Caco-2 (cell line): Measurements from ENCODE around the gene ADAMTS8. TPM values are rescaled to one million over a fixed set of nuclear protein-coding genes. Genes with fewer than 3 reads are reported as not detected.
"Not testable (repeated sequence)": the region's sequence is repeated elsewhere in the genome, so short reads cannot be mapped to it uniquely, and the experiment has no call there.

ENCODE experiments used
- BruUV-seq: library from RNA; stranded (reverse); fragments of 400-500 nt; replicated peaks from 2 replicates; lab custom pipeline; 2021; lab: Mats Ljungman, UMichigan
- CTCF ChIA-PET: fragments of 300-600 bp; sonication (Branson Sonifier 250); formaldehyde crosslinking; loops from one replicate; lab custom pipeline; 2022; ENCODE audit warnings: antibody characterized with exemption; lab: Charles Lee
- POLR2A ChIA-PET: fragments of 300-600 bp; sonication (Branson Sonifier 250); formaldehyde crosslinking; loops from one replicate; lab custom pipeline; 2022; ENCODE audit warnings: antibody characterized with exemption; lab: Charles Lee
- DNase-seq, 2 experiments: peaks; one replicate each; pipeline versions ENCODE4 v3.0.0 to v3.0.0-alpha.2; 2020 to 2022
- H3K27me3 ChIP-seq: replicated peaks from 2 replicates; pipeline ENCODE4 v1.6.0; 2011; ENCODE audit warnings: low read length; ENCODE audit not compliant: control insufficient read depth, insufficient read depth
- H3K36me3 ChIP-seq: 2 replicates; pipeline ENCODE4 v1.5.1; 2011; ENCODE audit warnings: low read length; ENCODE audit not compliant: control insufficient read depth, insufficient read depth
- H3K4me1 ChIP-seq: fragments of 250-450 bp; sonication (Bioruptor Pico); 2 replicates; pipeline ENCODE4 v1.5.1; 2020; ENCODE audit warnings: mild to moderate bottlenecking
- H3K4me3 ChIP-seq: 2 replicates; pipeline ENCODE4 v1.5.1; 2011; ENCODE audit warnings: low read depth, mild to moderate bottlenecking, control low read depth, low read length
- H3K9me3 ChIP-seq: fragments of 250-450 bp; sonication (Bioruptor Pico); 2 replicates; pipeline ENCODE4 v1.5.1; 2020; ENCODE audit warnings: mild to moderate bottlenecking, moderate library complexity
- H3K27ac Mint-ChIP-seq: one replicate; pipeline ENCODE4 v1.8.0; 2022; ENCODE audit warnings: mixed read lengths; ENCODE audit not compliant: unreplicated experiment
- H3K27me3 Mint-ChIP-seq: one replicate; pipeline ENCODE4 v1.8.0; 2022; ENCODE audit warnings: mixed read lengths; ENCODE audit not compliant: insufficient read depth, unreplicated experiment
- H3K36me3 Mint-ChIP-seq: one replicate; pipeline ENCODE4 v1.8.0; 2022; ENCODE audit warnings: mild to moderate bottlenecking, mixed read lengths; ENCODE audit not compliant: insufficient read depth, unreplicated experiment
- H3K4me1 Mint-ChIP-seq: one replicate; pipeline ENCODE4 v1.8.0; 2022; ENCODE audit warnings: low read depth, mixed read lengths; ENCODE audit not compliant: unreplicated experiment
- H3K4me3 Mint-ChIP-seq: one replicate; pipeline ENCODE4 v1.8.0; 2022; ENCODE audit warnings: mild to moderate bottlenecking, moderate library complexity, mixed read lengths; ENCODE audit not compliant: unreplicated experiment
- H3K9me3 Mint-ChIP-seq: one replicate; pipeline ENCODE4 v1.8.0; 2022; ENCODE audit warnings: mixed read lengths; ENCODE audit not compliant: unreplicated experiment
- CTCF ChIP-seq, 2 experiments: fragments of 200-600 bp in 1 of 2; IDR thresholded peaks; 1 replicate in 1 of 2; 2 replicates in 1 of 2; pipeline versions ENCODE4 v1.5.1 to v1.8.0; 2011 to 2022; ENCODE audit warnings: antibody characterized with exemption in 1 of 2, control low read depth in 1 of 2, inconsistent platforms in 1 of 2, low read depth in 1 of 2, low read length in 1 of 2, mild to moderate bottlenecking in 1 of 2, moderate library complexity in 1 of 2; ENCODE audit not compliant: insufficient read depth in 1 of 2, severe bottlenecking in 1 of 2, unreplicated experiment in 1 of 2
- intact Hi-C: fragments of 100-400 bp; cut with micrococcal nuclease; formaldehyde crosslinking; loops from one replicate; pipeline ENCODE4 v1.10.0; 2022; ENCODE audit not compliant: unreplicated experiment
- total RNA-seq: library from RNA; stranded (reverse); gene quantifications from 2 replicates; pipeline ENCODE4 v1.2.3, GENCODE V29; 2022

ADAMTS8 gene
- total RNA-seq, 1 experiment from 2014 or later = not detected

GRCh38 chr11:130439876-130440275 lies 11.5 kb upstream of the ADAMTS8 start:
- Mint-ChIP-seq H3K36me3 (no peaks in the 10 kb centered on the region), H3K27me3 (peaks cover 40% of the 10 kb centered on the region), H3K4me1 (no peaks in the 10 kb centered on the region), H3K4me3 (no peak overlapping the region), H3K9me3 (no peaks in the 10 kb centered on the region), H3K27ac (no peak overlapping the region)
- Histone ChIP-seq H3K4me3 (no peak overlapping the region), H3K4me1 (no peaks in the 10 kb centered on the region), H3K9me3 (peaks cover 7% of the 10 kb centered on the region; the same call in 1 of the 2 replicates), H3K27me3 (peaks cover 2% of the 10 kb centered on the region; the same call in 1 of the 2 replicates), H3K36me3 (no peaks in the 10 kb centered on the region)
- POLR2A ChIA-PET = no interaction called here
- intact Hi-C loops = no loop called here
- TF ChIP-seq CTCF (IDR thresholded peaks at IDR 0.05; ENCODE audit: insufficient read depth in 1 of 2, low read depth in 1 of 2, low read length in 1 of 2, severe bottlenecking in 1 of 2, unreplicated experiment in 1 of 2) = no peak
- CTCF ChIA-PET = interaction anchor here (0.8 kb wide), 1 partner anchor 422 kb away, joined by 3 read pairs; no protein-coding TSS in a partner anchor
- no TSS peak for BruUV-seq
- DNase-seq = no peak

- BruUV-seq = no TSS peak
- no peak for DNase-seq
- H3K9me3 ChIP-seq = peaks cover 7% of the 10 kb centered on the region; the same call in 1 of the 2 replicates
- H3K27me3 ChIP-seq = peaks cover 2% of the 10 kb centered on the region; the same call in 1 of the 2 replicates
- Mint-ChIP-seq H3K36me3 (no peaks in the 10 kb centered on the region), H3K27ac (no peak overlapping the region), H3K4me1 (no peaks in the 10 kb centered on the region), H3K27me3 (peaks cover 35% of the 10 kb centered on the region), H3K4me3 (no peak overlapping the region), H3K9me3 (no peaks in the 10 kb centered on the region)
- CTCF ChIA-PET = no interaction called here
- intact Hi-C loops = no loop called here
- H3K36me3 ChIP-seq = no peaks in the 10 kb centered on the region
- H3K4me1 ChIP-seq = no peaks in the 10 kb centered on the region
- no peak for TF ChIP-seq CTCF (IDR thresholded peaks at IDR 0.05; ENCODE audit: insufficient read depth in 1 of 2, low read depth in 1 of 2, low read length in 1 of 2, severe bottlenecking in 1 of 2, unreplicated experiment in 1 of 2)
- POLR2A ChIA-PET = no interaction called here
- no peak overlapping the region for H3K4me3 ChIP-seq
Observed at GRCh38 chr11:130439160-130439519, 10.7 kb upstream of the ADAMTS8 start.

GRCh38 chr11:130438401-130439159 lies 10.2 kb upstream of the ADAMTS8 start:
- H3K36me3 ChIP-seq, H3K27me3 ChIP-seq, H3K9me3 Mint-ChIP-seq, DNase-seq, H3K9me3 ChIP-seq, POLR2A ChIA-PET, H3K4me1 Mint-ChIP-seq, intact Hi-C loops, CTCF ChIA-PET, BruUV-seq, H3K4me3 Mint-ChIP-seq, H3K36me3 Mint-ChIP-seq, H3K4me1 ChIP-seq, H3K4me3 ChIP-seq, H3K27ac Mint-ChIP-seq: not testable (repeated sequence)
- peaks cover 32% of the 10 kb centered on the region for H3K27me3 Mint-ChIP-seq
